ENCODE measurements around the gene NEDD4L.

DNA sequence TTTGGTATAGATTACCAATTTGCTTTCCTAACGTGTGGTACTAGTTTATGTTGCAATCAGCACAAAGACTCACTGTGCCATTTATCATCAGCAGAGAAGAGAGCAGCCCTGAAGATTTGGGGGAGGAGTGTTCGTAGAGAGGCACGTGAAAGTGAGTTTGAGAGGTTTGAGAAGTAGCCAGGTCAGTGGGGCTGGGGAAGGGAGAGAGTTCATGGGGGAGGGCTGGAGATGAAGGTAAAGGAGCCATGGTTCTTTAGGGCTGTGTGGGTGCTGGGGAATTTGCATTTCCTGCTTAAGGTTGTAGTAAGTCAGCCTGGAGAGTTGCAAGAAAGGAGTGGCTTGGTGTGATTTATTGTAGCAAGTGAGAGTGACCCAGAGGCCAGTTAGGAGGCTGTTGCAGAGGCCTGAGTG lies 172.1 kb downstream of the NEDD4L start:
- TF ChIP-seq POLR2AphosphoS5 (IDR thresholded peaks at IDR 0.05; ENCODE audit: low read depth, low read length) = no peak
- no peak for TF ChIP-seq TEAD4 (IDR thresholded peaks at IDR 0.05; ENCODE audit: borderline replicate concordance, insufficient read depth)
- TF ChIP-seq, protein P1, sequence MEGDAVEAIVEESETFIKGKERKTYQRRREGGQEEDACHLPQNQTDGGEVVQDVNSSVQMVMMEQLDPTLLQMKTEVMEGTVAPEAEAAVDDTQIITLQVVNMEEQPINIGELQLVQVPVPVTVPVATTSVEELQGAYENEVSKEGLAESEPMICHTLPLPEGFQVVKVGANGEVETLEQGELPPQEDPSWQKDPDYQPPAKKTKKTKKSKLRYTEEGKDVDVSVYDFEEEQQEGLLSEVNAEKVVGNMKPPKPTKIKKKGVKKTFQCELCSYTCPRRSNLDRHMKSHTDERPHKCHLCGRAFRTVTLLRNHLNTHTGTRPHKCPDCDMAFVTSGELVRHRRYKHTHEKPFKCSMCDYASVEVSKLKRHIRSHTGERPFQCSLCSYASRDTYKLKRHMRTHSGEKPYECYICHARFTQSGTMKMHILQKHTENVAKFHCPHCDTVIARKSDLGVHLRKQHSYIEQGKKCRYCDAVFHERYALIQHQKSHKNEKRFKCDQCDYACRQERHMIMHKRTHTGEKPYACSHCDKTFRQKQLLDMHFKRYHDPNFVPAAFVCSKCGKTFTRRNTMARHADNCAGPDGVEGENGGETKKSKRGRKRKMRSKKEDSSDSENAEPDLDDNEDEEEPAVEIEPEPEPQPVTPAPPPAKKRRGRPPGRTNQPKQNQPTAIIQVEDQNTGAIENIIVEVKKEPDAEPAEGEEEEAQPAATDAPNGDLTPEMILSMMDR (IDR thresholded peaks at IDR 0.05) = no peak
- TF ChIP-seq, protein P2, sequence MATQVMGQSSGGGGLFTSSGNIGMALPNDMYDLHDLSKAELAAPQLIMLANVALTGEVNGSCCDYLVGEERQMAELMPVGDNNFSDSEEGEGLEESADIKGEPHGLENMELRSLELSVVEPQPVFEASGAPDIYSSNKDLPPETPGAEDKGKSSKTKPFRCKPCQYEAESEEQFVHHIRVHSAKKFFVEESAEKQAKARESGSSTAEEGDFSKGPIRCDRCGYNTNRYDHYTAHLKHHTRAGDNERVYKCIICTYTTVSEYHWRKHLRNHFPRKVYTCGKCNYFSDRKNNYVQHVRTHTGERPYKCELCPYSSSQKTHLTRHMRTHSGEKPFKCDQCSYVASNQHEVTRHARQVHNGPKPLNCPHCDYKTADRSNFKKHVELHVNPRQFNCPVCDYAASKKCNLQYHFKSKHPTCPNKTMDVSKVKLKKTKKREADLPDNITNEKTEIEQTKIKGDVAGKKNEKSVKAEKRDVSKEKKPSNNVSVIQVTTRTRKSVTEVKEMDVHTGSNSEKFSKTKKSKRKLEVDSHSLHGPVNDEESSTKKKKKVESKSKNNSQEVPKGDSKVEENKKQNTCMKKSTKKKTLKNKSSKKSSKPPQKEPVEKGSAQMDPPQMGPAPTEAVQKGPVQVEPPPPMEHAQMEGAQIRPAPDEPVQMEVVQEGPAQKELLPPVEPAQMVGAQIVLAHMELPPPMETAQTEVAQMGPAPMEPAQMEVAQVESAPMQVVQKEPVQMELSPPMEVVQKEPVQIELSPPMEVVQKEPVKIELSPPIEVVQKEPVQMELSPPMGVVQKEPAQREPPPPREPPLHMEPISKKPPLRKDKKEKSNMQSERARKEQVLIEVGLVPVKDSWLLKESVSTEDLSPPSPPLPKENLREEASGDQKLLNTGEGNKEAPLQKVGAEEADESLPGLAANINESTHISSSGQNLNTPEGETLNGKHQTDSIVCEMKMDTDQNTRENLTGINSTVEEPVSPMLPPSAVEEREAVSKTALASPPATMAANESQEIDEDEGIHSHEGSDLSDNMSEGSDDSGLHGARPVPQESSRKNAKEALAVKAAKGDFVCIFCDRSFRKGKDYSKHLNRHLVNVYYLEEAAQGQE (IDR thresholded peaks at IDR 0.05; ENCODE audit: low read depth, low read length) = no peak
- no peak for TF ChIP-seq EZH2phosphoT487 (IDR thresholded peaks at IDR 0.05; ENCODE audit: borderline replicate concordance, low read depth)
- TF ChIP-seq EP300 (IDR thresholded peaks at IDR 0.05; ENCODE audit: borderline replicate concordance in 1 of 2, low read depth in 1 of 2, low read length in 1 of 2) = no peak
- no peak for TF ChIP-seq GABPA (IDR thresholded peaks at IDR 0.05; ENCODE audit: low read depth)
- no peak for TF ChIP-seq RAD21 (IDR thresholded peaks at IDR 0.05; ENCODE audit: low read length)
- TF ChIP-seq MXI1 (IDR thresholded peaks at IDR 0.05; ENCODE audit: low read depth, low read length) = no peak
- TF ChIP-seq YY1 (IDR thresholded peaks at IDR 0.05; ENCODE audit: low read depth) = no peak

Measured in SK-N-SH (cell line).